KMS-11 (cell line): ENCODE measurements around the gene PRAMEF1.

Experiments used
- H2AFZ ChIP-seq: fragments of 200-600 bp; sonication (generic); 2 replicates; pipeline ENCODE4 v1.6.1; 2016; ENCODE audit warnings: antibody characterized with exemption, mixed run types, low read depth
- H3K27ac ChIP-seq: fragments of 200-600 bp; sonication (generic); 2 replicates; pipeline ENCODE4 v1.6.1; 2016; ENCODE audit warnings: mild to moderate bottlenecking, mixed run types
- H3K27me3 ChIP-seq: fragments of 200-600 bp; sonication (generic); 2 replicates; pipeline ENCODE4 v1.6.1; 2017; ENCODE audit warnings: mild to moderate bottlenecking, low read depth, mixed run types, moderate library complexity; ENCODE audit not compliant: insufficient read depth
- H3K36me3 ChIP-seq: fragments of 200-600 bp; sonication (generic); 2 replicates; pipeline ENCODE4 v1.6.1; 2017; ENCODE audit warnings: mild to moderate bottlenecking, mixed run types; ENCODE audit not compliant: insufficient read depth
- H3K4me1 ChIP-seq: fragments of 200-600 bp; sonication (generic); 2 replicates; pipeline ENCODE4 v1.6.1; 2016; ENCODE audit warnings: mild to moderate bottlenecking, low read depth, mixed run types; ENCODE audit not compliant: poor library complexity, severe bottlenecking
- H3K4me2 ChIP-seq: fragments of 200-600 bp; sonication (generic); 2 replicates; pipeline ENCODE4 v1.7.0; 2016; ENCODE audit warnings: mild to moderate bottlenecking, mixed run types
- H3K4me3 ChIP-seq: fragments of 200-600 bp; sonication (generic); IDR thresholded peaks from 2 replicates; pipeline ENCODE4 v1.6.1; 2017; ENCODE audit warnings: low read depth, low read length, mixed read lengths; ENCODE audit not compliant: insufficient read depth
- H3K79me2 ChIP-seq: fragments of 200-600 bp; sonication (generic); 2 replicates; pipeline ENCODE4 v1.6.1; 2016; ENCODE audit warnings: low read depth, mixed run types; ENCODE audit not compliant: insufficient read depth
- H3K9ac ChIP-seq: fragments of 200-600 bp; sonication (generic); 2 replicates; pipeline ENCODE4 v1.6.1; 2016; ENCODE audit warnings: mild to moderate bottlenecking, mixed run types
- H4K20me1 ChIP-seq: fragments of 200-600 bp; sonication (generic); 2 replicates; pipeline ENCODE4 v1.6.1; 2016; ENCODE audit warnings: mild to moderate bottlenecking, mixed run types; ENCODE audit not compliant: insufficient read depth
- CTCF ChIP-seq: fragments of 200-600 bp; sonication (generic); conservative IDR thresholded peaks from 2 replicates; pipeline ENCODE4 v1.6.1; 2017; ENCODE audit warnings: low read depth, mild to moderate bottlenecking, antibody characterized with exemption, low read length, moderate library complexity, mixed read lengths

PRAMEF1 gene

GRCh38 chr1:12748778-12749355, 42.3 kb upstream of the PRAMEF1 start:
- no peak for TF ChIP-seq CTCF
- H2AFZ ChIP-seq, result no peak overlapping the region
- H3K4me1 ChIP-seq, result peaks cover 17% of the 10 kb centered on the region
- H3K27me3 ChIP-seq, result peaks cover 52% of the 10 kb centered on the region
- no peak overlapping the region for H3K4me3 ChIP-seq
- no peaks in the 10 kb centered on the region for H4K20me1 ChIP-seq
- no peak overlapping the region for H3K9ac ChIP-seq
- no peak overlapping the region for H3K4me2 ChIP-seq
- no peaks in the 10 kb centered on the region for H3K36me3 ChIP-seq
- no peaks in the 10 kb centered on the region for H3K79me2 ChIP-seq
- H3K27ac ChIP-seq, result no peak overlapping the region

GRCh38 chr1:12754738-12755137, 36.5 kb upstream of the PRAMEF1 start:
- no peaks in the 10 kb centered on the region for H4K20me1 ChIP-seq
- H3K27ac ChIP-seq, result no peak overlapping the region
- no peak overlapping the region for H3K4me2 ChIP-seq
- no peak overlapping the region for H2AFZ ChIP-seq
- no peak overlapping the region for H3K9ac ChIP-seq
- no peaks in the 10 kb centered on the region for H3K36me3 ChIP-seq
- no peaks in the 10 kb centered on the region for H3K79me2 ChIP-seq
- H3K4me1 ChIP-seq, result no peaks in the 10 kb centered on the region
- TF ChIP-seq CTCF, result no peak
- H3K27me3 ChIP-seq, result peaks cover 42% of the 10 kb centered on the region
- H3K4me3 ChIP-seq, result no peak overlapping the region

DNA sequence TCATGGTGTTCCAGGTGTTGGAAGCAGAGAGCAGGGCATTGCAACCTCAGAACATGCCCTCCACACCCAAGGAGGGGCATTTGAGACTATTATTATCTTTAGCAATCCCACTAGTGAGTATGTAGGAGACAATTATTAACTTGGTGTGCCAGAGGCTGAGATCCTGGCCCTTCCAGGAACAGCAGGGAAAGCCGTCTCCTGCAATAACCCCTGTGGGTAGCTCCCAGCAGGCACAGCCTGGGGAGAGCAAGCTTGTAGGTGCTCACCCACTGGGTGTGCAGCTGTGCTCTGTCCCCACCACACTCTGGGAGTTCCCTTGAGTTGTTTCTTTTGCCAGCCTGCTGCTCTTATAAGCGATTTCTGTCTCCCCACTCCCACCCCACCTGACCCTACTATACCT, 34.9 kb upstream of the PRAMEF1 start:
- Histone ChIP-seq H3K36me3 (no peaks in the 10 kb centered on the region), H3K9ac (no peak overlapping the region), H3K4me2 (no peak overlapping the region), H2AFZ (no peak overlapping the region), H3K4me3 (no peak overlapping the region), H4K20me1 (no peaks in the 10 kb centered on the region), H3K27ac (no peak overlapping the region), H3K4me1 (no peaks in the 10 kb centered on the region), H3K27me3 (peaks cover 45% of the 10 kb centered on the region), H3K79me2 (no peaks in the 10 kb centered on the region)
- TF ChIP-seq CTCF, result no peak

DNA sequence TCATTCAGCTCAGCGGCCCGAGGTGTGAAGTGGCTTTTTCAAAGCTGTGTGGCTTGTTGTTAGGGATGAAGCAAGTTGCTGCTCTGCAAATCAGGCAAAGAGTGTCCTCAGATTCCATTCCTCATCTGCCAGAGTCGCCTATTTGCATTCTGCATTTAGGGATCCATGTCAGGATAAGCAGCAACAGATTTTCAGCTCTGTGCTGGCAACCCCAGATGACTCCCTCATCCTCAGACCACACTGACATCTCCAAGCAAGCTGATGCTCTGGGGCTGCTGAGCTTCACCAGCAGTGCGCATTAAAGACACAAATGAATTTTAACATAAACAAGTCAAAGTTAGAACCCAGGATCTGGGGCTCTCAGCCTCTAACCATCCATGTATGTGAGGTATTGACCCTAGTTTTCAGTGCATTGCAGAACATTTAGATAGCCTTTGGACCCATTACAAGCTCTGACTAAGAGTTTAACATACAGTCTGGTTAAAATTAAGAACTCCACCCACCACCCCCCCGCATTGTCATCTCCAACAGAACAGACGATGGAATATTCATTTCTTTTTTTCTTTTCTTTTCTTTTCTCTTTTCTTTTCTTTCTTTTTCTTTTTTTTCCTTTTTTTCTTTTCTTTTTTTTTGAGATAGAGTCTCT, 34.3 kb upstream of the PRAMEF1 start:
- Histone ChIP-seq H4K20me1 (no peaks in the 10 kb centered on the region), H3K4me2 (no peak overlapping the region), H3K4me3 (no peak overlapping the region), H3K27me3 (peaks cover 39% of the 10 kb centered on the region; the same call in 1 of the 2 replicates), H3K9ac (no peak overlapping the region), H2AFZ (no peak overlapping the region), H3K4me1 (no peaks in the 10 kb centered on the region), H3K36me3 (no peaks in the 10 kb centered on the region), H3K79me2 (no peaks in the 10 kb centered on the region), H3K27ac (no peak overlapping the region)
- TF ChIP-seq CTCF, result no peak
